Measurements from ENCODE around the gene BTBD9. TPM values are rescaled to one million over a fixed set of nuclear protein-coding genes. Genes with fewer than 3 reads are reported as not detected.

The BTBD9 gene
- total and polyA plus RNA-seq, 2 experiments from 2014 or later, result 13.0 to 17.0 TPM

GRCh38 chr6:38345586-38345985, 294.1 kb downstream of the BTBD9 start:
- H3K9me3 ChIP-seq (ENCODE audit: low read depth), result no peaks in the 10 kb centered on the region
- H4K20me1 ChIP-seq (ENCODE audit: insufficient read depth, poor library complexity, severe bottlenecking), result no peaks in the 10 kb centered on the region
- no peaks in the 10 kb centered on the region for H3K27me3 ChIP-seq
- H3K4me2 ChIP-seq, result no peak overlapping the region
- H2AFZ ChIP-seq, result no peak overlapping the region
- H3K9me2 ChIP-seq (replicated peaks; ENCODE audit: insufficient read depth), result no peaks in the 10 kb centered on the region
- peaks cover 2% of the 10 kb centered on the region for H3K4me1 ChIP-seq (ENCODE audit: insufficient read depth)
- 83% methylated on average over 5 of the region's 5 CpGs for WGBS (ENCODE audit: low lambda C conversion rate, missing lambda C conversion rate)
- H3K79me2 ChIP-seq, result no peaks in the 10 kb centered on the region
- TF ChIP-seq CTCF (IDR thresholded peaks at IDR 0.05; ENCODE audit: poor library complexity) (no peak), EZH2 (IDR thresholded peaks at IDR 0.05; ENCODE audit: borderline replicate concordance) (no peak), EZH2phosphoT487 (IDR thresholded peaks at IDR 0.05; ENCODE audit: low read depth, severe bottlenecking, unreplicated experiment) (no peak)
- no peak for DNase-seq (ENCODE audit: low spot score)
- no peak overlapping the region for H3K27ac ChIP-seq
- no peak overlapping the region for H3K4me3 ChIP-seq
- no peaks in the 10 kb centered on the region for H3K36me3 ChIP-seq (replicated peaks; ENCODE audit: insufficient read depth, low read depth)

- H3K27me3 ChIP-seq, result no peaks in the 10 kb centered on the region
Observed at GRCh38 chr6:38341496-38341895, 298.2 kb downstream of the BTBD9 start.

GRCh38 chr6:38339914-38340313, 299.8 kb downstream of the BTBD9 start:
- no peaks in the 10 kb centered on the region for H3K79me2 ChIP-seq
- 98% methylated on average over 3 of the region's 3 CpGs for WGBS (ENCODE audit: low lambda C conversion rate, missing lambda C conversion rate)
- H3K27me3 ChIP-seq, result no peaks in the 10 kb centered on the region
- no peak overlapping the region for H3K4me2 ChIP-seq
- no peaks in the 10 kb centered on the region for H3K9me3 ChIP-seq (ENCODE audit: low read depth)
- H4K20me1 ChIP-seq (ENCODE audit: insufficient read depth, poor library complexity, severe bottlenecking), result no peaks in the 10 kb centered on the region
- no peak overlapping the region for H3K27ac ChIP-seq
- H3K4me1 ChIP-seq (ENCODE audit: insufficient read depth), result no peaks in the 10 kb centered on the region
- no peak overlapping the region for H3K4me3 ChIP-seq
- H3K36me3 ChIP-seq (replicated peaks; ENCODE audit: insufficient read depth, low read depth), result no peaks in the 10 kb centered on the region
- no peaks in the 10 kb centered on the region for H3K9me2 ChIP-seq (replicated peaks; ENCODE audit: insufficient read depth)
- no peak overlapping the region for H2AFZ ChIP-seq
- DNase-seq (ENCODE audit: low spot score), result no peak
- TF ChIP-seq EZH2 (IDR thresholded peaks at IDR 0.05; ENCODE audit: borderline replicate concordance), result no peak
- no peak for TF ChIP-seq EZH2phosphoT487 (IDR thresholded peaks at IDR 0.05; ENCODE audit: low read depth, severe bottlenecking, unreplicated experiment)
- TF ChIP-seq CTCF (IDR thresholded peaks at IDR 0.05; ENCODE audit: poor library complexity), result no peak

More at GRCh38 chr6:38341496-38341895, 298.2 kb downstream of the BTBD9 start:
- TF ChIP-seq CTCF (IDR thresholded peaks at IDR 0.05; ENCODE audit: poor library complexity) (no peak), EZH2phosphoT487 (IDR thresholded peaks at IDR 0.05; ENCODE audit: low read depth, severe bottlenecking, unreplicated experiment) (no peak), EZH2 (IDR thresholded peaks at IDR 0.05; ENCODE audit: borderline replicate concordance) (no peak)
- H3K4me1 ChIP-seq (ENCODE audit: insufficient read depth), result no peaks in the 10 kb centered on the region
- H3K9me2 ChIP-seq (replicated peaks; ENCODE audit: insufficient read depth), result no peaks in the 10 kb centered on the region
- H3K4me2 ChIP-seq, result no peak overlapping the region
- no peak overlapping the region for H3K4me3 ChIP-seq
- H3K79me2 ChIP-seq, result no peaks in the 10 kb centered on the region
- 100% methylated on average over 1 of the region's 1 CpG for WGBS (ENCODE audit: low lambda C conversion rate, missing lambda C conversion rate)
- no peak overlapping the region for H2AFZ ChIP-seq
- H3K27ac ChIP-seq, result no peak overlapping the region
- H3K36me3 ChIP-seq (replicated peaks; ENCODE audit: insufficient read depth, low read depth), result no peaks in the 10 kb centered on the region
- no peak for DNase-seq (ENCODE audit: low spot score)
- H4K20me1 ChIP-seq (ENCODE audit: insufficient read depth, poor library complexity, severe bottlenecking), result no peaks in the 10 kb centered on the region
- H3K9me3 ChIP-seq (ENCODE audit: low read depth), result no peaks in the 10 kb centered on the region

All from hepatocyte (in vitro differentiated cells).